ENCODE results near the gene CRYL1. TPM values are rescaled to one million over a fixed set of nuclear protein-coding genes. Genes with fewer than 3 reads are reported as not detected.

Gene CRYL1
- polyA plus RNA-seq, 1 donor, result 26.3 TPM

GRCh38 chr13:20399961-20400360 is 125.7 kb downstream of the CRYL1 start:
- DNase-seq (ENCODE audit: low read depth), result no peak

- DNase-seq (ENCODE audit: low read depth), result no peak
These were observed 126.1 kb downstream of the CRYL1 start for GRCh38 chr13:20399515-20399914.

- no peak for DNase-seq (ENCODE audit: low read depth)
These were observed 127.2 kb downstream of the CRYL1 start for GRCh38 chr13:20398459-20398858.

- DNase-seq (ENCODE audit: low read depth), result no peak
These were observed 127.8 kb downstream of the CRYL1 start for GRCh38 chr13:20397896-20398295.

- no peak for DNase-seq (ENCODE audit: low read depth)
These were observed 130.4 kb downstream of the CRYL1 start for GRCh38 chr13:20395061-20395916.

- no peak for DNase-seq (ENCODE audit: low read depth)
These were observed 131.2 kb downstream of the CRYL1 start for GRCh38 chr13:20394506-20394905.

GRCh38 chr13:20394169-20394501 is 131.5 kb downstream of the CRYL1 start:
- DNase-seq (ENCODE audit: low read depth), result no peak

GRCh38 chr13:20393273-20394168 is 132.1 kb downstream of the CRYL1 start:
- no peak for DNase-seq (ENCODE audit: low read depth)

- DNase-seq (ENCODE audit: low read depth), result no peak
These were observed 133.1 kb downstream of the CRYL1 start for GRCh38 chr13:20392530-20392929.

GRCh38 chr13:20391597-20392452 is 133.8 kb downstream of the CRYL1 start:
- DNase-seq (ENCODE audit: low read depth), result no peak

- DNase-seq (ENCODE audit: low read depth), result no peak
These were observed 135.0 kb downstream of the CRYL1 start for GRCh38 chr13:20390526-20391175.

GRCh38 chr13:20389696-20390525 is 135.7 kb downstream of the CRYL1 start:
- DNase-seq (ENCODE audit: low read depth), result no peak

- DNase-seq (ENCODE audit: low read depth), result no peak
These were observed 137.5 kb downstream of the CRYL1 start for GRCh38 chr13:20388184-20388583.

GRCh38 chr13:20387441-20387971 is 138.2 kb downstream of the CRYL1 start:
- no peak for DNase-seq (ENCODE audit: low read depth)

- no peak for DNase-seq (ENCODE audit: low read depth)
These were observed 138.7 kb downstream of the CRYL1 start for GRCh38 chr13:20387006-20387405.

- no peak for DNase-seq (ENCODE audit: low read depth)
These were observed 142.6 kb downstream of the CRYL1 start for GRCh38 chr13:20383058-20383457.

- no peak for DNase-seq (ENCODE audit: low read depth)
These were observed 144.3 kb downstream of the CRYL1 start for GRCh38 chr13:20381401-20381800.

- DNase-seq (ENCODE audit: low read depth), result no peak
These were observed 146.9 kb downstream of the CRYL1 start for GRCh38 chr13:20378721-20379120.

GRCh38 chr13:20377720-20378119 is 147.9 kb downstream of the CRYL1 start:
- no peak for DNase-seq (ENCODE audit: low read depth)

GRCh38 chr13:20375871-20376270 is 149.8 kb downstream of the CRYL1 start:
- no peak for DNase-seq (ENCODE audit: low read depth)
